ENCODE results near the gene KDM2B.

Gene KDM2B

GRCh38 chr12:121453629-121454028 is 127.2 kb downstream of the KDM2B start:
- no peak for FAIRE-seq

DNA sequence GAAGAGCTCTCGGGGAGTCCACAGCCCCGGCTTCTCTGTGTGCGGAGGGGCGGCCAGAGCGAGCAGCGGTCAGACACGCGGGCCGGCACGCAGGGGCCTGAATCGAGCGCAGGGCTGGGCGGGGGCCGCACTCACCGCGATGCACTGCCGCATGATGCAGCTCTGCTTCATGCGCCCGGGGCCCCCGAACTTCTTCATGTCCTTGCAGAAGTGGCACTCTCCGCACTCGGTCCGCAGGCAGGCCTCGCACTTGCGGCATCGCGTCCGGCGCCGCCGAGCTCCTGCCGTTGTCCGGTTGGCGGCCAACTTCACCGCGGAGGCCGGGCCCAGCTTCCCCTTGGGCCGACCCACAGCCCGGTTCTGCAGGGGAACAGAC is 127.8 kb downstream of the KDM2B start:
- no peak for FAIRE-seq

DNA sequence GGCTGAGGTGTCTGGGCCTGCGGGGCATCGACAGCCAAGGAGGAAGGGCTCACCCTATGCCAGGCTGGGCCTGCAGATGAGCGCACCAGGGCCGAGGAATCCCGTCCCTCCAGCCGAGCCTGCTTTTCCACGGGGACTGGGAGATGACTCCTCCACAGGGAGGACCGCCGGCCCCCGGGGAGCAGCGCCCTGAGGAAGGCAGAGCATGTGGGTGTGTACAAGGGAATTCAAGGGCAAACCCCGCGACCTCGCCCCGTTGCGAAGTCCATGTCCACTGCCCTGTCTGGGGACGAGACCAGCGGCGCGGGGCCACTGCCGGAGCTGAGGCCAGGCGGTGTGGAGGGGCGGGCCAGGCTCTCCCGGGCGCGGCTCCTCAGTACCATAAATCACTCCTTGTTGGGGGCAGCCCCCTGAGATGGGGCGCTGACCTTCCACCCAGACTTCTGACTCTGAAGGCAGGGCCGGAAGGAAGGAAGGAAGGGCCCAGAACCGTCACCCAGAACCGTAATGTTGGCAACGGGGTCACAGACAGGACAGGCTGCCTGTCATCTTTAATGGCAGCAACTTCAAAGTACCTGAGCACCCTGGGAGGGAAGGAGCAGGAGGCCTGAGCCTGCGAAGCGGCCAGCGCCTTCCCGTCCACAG is 128.4 kb downstream of the KDM2B start:
- no peak for FAIRE-seq

DNA sequence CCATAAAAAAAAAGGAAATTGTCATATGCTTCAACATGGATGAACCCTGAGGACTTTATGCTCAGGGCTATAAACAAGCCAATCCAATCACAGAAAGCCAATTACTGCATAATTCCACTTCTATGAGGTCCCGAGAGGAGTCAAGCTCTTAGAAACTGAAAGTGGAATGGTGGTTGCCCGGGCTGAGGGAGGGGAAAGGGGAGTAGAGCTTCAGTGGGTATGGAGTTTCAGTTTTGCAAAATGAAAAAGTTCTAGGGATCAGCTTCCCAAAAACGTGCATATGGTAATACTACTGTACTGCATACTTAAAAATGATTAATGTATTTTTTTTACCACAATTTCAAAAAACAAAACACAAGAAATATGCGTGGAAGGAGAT is 128.9 kb downstream of the KDM2B start:
- no peak for FAIRE-seq

DNA sequence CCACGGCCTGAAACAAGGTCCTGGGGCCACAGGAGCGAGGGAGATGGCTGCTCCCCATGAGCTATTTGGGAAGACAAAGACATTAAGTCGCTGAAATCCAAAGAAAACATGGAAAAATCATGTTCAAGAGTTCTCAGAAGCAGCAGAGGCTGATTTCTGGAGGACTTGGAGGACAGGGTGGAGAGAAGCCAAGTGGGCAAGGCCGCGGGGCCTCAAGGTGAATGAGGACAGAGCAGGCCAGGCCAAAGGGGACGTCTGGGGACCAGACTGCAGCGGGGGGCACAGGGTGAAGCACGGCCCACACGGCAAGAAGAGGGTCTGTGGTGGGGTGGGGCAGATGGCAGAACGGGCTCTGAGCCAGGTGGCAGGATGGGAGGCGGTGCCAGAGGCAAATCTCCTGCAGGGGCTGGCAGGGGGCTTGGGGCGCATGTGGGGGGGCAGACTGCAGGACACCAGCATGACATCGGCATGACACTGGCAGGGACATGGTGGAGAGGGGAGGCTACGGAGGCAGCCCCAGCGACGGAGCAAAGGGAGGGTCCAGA is 132.0 kb downstream of the KDM2B start:
- no peak for FAIRE-seq

DNA sequence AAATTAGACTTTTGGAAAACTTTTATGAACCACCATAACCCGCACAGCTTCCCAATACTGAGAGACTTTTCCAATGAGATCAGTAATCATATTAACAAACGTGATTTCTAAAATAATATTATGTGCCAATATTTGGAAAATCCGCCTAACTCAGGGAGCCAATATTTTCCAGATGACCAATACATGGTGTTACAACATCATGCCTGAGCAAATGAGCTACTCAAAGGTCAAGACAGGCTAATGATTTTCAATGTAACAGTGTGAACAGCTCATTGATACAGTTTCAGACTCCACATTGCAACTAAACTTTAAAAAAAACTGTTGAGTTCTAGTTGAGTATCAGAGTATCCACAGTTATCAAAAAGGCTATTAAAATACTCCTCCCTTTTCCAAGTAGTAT is 134.1 kb downstream of the KDM2B start:
- no peak for FAIRE-seq

DNA sequence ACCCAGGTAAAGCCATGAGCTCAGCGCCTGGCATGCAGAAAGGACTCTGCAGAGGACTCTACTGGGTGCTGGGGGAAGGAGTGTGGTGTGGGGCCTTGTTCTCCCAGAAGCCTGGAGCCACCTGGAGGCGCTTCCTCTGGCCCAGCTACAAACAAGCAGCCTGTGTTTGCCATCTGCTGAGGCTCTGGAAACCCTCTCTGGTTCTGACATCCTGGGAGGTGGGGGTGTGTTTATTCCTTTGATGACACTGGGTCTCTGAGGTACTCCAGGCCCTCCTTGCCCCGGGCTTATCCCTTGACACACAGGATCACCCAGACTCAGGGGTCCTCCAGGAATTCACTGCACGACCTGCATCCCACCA is 136.0 kb downstream of the KDM2B start:
- no peak for FAIRE-seq

DNA sequence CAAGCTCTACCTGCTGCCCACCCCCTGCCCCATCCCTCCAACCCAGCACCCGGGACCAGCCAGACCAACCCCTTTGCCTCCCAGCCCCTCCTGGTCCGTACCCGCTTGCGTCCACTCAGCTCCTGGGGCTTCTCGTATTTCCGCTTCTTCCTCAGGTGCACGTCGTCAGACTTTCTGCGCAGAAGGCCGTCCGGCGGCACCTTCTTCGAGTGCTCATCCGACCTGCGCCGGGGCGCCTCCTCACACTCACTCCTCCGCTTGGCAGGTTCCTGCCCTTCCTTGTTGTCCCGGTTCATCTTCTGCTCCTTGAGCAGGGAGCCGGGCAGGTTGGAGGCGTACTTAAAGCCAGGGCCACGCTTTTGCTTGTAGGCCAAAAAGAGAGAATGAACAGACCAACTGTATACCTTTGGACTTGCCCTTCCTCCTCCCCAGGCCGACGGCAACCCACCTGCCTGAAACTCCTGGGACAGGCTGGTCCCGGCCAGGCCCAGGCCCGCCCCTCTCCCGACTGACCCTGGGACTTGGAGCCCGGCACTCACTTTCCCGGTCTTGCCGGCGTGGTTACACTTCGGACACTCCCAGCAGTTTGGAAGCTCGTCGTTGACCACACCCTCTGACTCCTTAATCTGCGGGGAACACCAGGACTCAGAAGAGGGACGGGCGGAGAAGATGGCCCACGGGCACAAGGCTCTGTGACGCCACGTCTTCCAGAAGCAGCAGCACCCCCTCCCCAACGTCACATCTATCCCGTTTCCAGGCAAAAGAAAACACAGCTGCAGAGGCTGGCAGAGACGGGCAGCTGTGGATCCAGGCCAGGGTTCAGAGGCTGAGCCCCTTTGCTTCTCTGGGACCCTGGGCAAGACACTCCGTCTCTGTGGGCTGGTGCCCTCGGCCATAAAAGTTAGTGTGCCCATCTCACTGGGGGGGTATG is 136.6 kb downstream of the KDM2B start:
- FAIRE-seq, result no peak

GRCh38 chr12:121443193-121443870 is 137.5 kb downstream of the KDM2B start:
- no peak for FAIRE-seq

DNA sequence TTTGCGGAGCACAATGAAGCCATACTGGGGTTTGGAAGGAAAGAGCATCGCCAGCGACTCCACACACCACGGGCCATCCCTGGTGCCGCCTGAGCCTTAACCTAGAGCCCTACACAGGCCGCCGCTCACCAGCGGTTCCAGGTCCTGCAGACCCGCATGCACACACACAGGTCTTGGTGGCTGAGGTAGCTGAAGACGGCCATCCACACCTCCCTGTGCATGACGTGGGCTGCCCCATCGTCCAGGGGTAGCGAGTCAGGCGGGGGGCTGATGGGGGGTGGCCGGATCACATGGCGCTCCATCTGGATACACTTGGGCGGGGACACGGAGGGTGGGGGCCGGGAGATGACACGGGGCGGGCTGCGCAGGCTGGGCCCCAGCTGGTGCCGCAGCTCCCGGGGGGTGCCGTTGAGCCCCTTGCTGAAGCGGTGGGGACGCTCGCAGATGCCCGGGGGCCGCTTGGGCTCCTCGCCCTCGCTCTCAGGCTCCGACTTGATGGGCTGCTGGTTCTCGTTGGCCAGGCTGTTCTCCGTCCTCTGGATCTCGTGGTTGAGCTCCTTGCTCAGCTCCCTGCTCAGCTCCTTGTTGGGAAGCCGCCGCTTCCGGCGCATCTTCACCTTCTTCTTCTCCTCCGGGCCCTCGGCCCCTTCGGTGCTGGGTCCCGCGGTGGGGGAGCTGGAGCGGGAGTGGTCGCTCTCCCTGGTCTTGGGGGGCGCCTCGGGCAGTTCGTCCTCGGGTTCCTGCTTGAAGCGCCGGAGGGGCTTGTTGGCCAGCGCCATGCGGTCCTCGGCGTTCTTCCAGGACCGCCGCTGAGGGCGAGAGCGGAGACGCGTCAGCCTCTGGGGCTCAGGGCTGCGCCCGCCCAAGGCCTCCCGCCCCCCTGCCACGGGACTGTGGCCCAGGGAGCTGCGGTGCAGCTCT is 138.5 kb downstream of the KDM2B start:
- no peak for FAIRE-seq

DNA sequence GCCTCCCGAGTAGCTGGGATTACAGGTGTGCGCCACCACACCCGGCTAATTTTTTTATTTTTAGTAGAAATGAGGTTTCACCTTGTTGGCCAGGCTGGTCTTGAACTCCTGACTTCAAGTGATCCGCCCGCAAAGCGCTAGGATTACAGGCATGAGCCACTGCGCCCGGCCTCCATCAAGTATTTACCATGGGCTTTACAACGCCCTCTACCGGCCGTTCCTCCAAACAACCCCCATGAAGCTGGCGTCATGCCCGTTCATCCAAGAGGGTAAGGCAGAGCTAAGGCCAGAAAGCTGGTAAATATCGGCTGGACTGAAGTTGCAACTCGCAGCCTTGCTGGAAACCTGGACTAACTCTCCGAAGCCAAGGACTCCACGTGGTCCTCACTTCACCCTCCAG is 139.3 kb downstream of the KDM2B start:
- no peak for FAIRE-seq

- FAIRE-seq, result no peak
Measured at GRCh38 chr12:121440768-121441167, 140.1 kb downstream of the KDM2B start.

DNA sequence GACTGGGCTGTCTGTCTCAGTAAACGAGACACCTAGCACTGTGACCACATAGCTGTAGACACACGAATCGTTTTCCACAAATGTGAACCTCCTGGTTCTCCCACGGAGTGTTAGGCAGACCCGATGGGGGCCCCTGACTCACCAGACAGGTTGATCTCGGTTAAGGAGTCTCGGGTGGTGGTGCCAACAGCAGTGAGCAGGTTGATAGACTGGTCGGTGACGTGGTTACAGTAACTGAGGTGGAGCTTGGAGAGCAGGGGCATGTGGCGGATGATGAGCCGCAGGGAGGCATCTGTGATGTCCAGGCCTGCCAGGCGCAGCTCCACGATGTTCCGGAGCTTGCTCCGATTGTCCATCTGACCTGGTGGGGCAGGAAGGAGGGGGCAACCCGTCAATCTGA is 141.1 kb downstream of the KDM2B start:
- FAIRE-seq, result no peak

- FAIRE-seq, result no peak
Measured at GRCh38 chr12:121438905-121439304, 141.9 kb downstream of the KDM2B start.

GRCh38 chr12:121436706-121437105 is 144.1 kb downstream of the KDM2B start:
- no peak for FAIRE-seq

DNA sequence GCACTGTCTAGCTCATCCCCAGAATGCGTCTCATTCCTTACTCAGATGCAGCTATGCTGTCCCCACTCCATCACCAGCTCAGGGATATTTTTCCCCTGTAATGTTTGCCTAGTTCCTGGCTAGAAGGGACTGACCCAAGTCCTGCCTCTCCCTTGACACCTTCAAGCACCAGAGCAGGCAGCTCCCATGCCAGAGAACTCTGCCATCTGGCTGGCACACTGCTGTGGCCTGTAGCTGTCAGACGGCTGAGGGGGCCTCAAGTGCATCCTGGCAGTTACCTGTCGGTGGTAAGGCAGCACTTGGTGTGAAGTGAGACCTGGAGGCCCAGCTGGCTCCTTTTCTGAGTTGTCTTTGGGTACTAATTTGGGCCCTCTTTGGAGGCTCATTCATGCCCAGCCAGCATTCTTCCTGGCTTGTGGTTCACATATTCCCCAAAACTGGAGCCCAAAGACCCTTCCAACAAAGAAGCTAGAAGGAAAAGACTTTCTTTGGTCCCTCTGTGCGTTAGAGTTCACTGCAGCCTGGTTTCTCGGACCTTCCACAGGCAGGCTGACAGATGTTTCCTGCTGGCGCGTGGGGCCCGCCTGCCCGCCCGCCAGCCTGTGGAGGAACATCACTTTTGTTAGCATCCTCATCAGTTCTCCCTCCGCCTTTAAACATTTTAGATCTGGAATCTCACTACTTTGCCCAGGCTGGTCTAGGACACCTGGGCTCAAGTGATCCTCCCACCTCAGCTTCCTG is 147.9 kb downstream of the KDM2B start:
- no peak for FAIRE-seq

DNA sequence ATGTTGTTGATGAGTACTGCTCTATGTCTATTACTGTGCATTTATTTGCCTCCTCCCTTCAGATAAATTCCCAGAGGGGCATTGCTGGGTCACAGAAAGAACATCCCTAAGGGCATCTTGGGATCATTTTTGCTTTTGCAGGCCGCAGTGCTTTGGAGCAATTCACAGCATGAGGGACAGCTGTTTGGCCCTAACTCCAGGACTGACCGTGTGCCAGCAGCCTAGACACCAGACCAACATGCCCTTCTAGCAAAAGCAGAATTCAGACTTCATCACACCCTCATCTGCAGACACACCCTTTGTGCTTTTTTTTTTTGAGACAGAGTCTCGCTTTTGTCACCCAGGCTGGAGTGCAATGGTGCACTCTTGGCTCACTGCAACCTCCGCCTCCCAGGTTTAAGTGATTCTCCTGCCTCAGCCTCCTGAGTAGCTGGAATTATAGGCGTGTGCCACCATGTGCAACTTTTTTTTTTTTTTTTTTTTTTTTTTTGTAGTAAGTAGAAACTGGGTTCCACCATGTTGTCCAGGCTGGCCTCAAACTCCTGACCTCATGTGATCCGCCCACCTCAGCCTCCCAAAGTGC is 149.9 kb downstream of the KDM2B start:
- no peak for FAIRE-seq

DNA sequence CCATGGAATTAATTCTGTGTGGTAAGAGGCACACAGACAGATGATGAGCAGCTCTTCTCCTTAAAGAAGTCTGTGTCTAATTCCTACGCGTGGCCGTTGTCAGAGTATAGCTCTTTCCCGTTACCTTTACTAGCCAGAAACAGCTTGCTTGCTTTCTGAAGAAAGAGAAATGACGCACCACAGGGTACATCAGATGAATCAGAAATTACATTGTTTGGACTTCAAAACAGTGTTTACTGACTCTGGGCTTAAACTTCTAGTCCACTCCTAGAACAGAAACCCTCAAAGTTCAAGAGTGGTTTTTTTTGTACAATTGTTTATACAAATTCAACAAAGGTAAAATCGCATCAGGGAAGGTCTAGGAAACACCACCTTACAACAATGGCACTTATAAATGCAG is 151.9 kb downstream of the KDM2B start:
- FAIRE-seq, result no peak

- FAIRE-seq, result no peak
Measured at GRCh38 chr12:121427556-121428050, 153.2 kb downstream of the KDM2B start.

GRCh38 chr12:121424624-121424975 is 156.2 kb downstream of the KDM2B start:
- no peak for FAIRE-seq

All from TTC549 (cell line).